ENCODE measurements around the gene ANKMY1. TPM values are rescaled to one million over a fixed set of nuclear protein-coding genes. Genes with fewer than 3 reads are reported as not detected.
A peak's percentile ranks its signal among the peaks of the same experiment; 100 is the strongest.

The ANKMY1 gene
- total and polyA plus RNA-seq, 2 experiments from 2014 or later: 9.2 to 11.1 TPM

DNA sequence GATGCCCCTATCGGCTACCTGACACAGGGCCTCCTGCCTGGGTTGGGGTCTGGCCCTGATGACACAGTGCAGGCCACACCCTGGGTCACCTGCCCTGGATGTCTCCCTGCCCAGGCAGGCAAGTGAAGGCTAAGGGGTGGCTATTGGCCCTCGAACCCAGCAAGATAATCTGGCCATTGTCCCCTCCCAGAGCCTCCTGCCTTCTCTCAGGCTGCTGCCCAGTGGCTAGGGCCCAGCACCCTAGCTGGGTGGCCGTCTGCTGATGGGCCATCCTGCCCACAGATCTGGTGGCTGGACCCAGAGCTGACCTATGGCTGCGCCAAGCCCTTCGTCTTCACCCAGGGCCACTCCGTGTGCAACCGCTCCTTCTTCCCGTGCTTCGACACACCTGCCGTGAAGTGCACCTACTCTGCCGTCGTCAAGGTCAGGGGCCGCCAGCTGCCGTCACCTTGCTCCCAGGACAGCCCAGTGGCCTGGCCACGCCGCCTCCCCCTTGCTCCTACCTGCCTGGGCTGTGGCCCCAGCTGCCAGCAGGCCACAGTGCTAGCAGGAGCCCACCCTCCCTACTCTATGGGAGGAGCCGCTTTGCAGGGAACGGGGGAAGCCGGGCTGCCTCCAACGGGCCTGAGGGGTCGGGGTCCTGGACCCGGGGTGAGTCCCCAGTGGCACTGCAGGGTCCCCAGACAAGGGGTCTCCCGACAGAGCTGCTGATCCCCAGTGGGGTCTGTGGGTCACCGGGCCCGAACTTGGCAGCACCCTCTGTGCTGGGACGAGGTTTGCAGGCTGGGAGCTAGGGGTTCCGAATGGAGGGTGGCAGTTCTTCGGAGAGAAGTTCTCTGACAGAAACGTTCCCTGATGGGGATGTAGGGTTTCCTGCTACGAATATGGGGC lies 14.6 kb upstream of the ANKMY1 start:
- Histone ChIP-seq H3K27me3 (no peaks in the 10 kb centered on the region), H2AFZ (no peak overlapping the region), H3K9me2 (replicated peaks; ENCODE audit: insufficient read depth) (no peaks in the 10 kb centered on the region), H4K20me1 (ENCODE audit: insufficient read depth, poor library complexity, severe bottlenecking) (peaks cover 13% of the 10 kb centered on the region), H3K36me3 (replicated peaks; ENCODE audit: insufficient read depth, low read depth) (no peaks in the 10 kb centered on the region), H3K9me3 (ENCODE audit: low read depth) (no peaks in the 10 kb centered on the region), H3K4me1 (ENCODE audit: insufficient read depth) (peaks cover 6% of the 10 kb centered on the region), H3K4me2 (no peak overlapping the region), H3K4me3 (no peak overlapping the region), H3K79me2 (peaks cover 21% of the 10 kb centered on the region), H3K27ac (no peak overlapping the region)
- DNase-seq (ENCODE audit: low spot score): no peak
- TF ChIP-seq EZH2phosphoT487 (IDR thresholded peaks at IDR 0.05; ENCODE audit: low read depth, severe bottlenecking, unreplicated experiment): no peak
- TF ChIP-seq EZH2 (IDR thresholded peaks at IDR 0.05; ENCODE audit: borderline replicate concordance): no peak
- TF ChIP-seq, protein P1, sequence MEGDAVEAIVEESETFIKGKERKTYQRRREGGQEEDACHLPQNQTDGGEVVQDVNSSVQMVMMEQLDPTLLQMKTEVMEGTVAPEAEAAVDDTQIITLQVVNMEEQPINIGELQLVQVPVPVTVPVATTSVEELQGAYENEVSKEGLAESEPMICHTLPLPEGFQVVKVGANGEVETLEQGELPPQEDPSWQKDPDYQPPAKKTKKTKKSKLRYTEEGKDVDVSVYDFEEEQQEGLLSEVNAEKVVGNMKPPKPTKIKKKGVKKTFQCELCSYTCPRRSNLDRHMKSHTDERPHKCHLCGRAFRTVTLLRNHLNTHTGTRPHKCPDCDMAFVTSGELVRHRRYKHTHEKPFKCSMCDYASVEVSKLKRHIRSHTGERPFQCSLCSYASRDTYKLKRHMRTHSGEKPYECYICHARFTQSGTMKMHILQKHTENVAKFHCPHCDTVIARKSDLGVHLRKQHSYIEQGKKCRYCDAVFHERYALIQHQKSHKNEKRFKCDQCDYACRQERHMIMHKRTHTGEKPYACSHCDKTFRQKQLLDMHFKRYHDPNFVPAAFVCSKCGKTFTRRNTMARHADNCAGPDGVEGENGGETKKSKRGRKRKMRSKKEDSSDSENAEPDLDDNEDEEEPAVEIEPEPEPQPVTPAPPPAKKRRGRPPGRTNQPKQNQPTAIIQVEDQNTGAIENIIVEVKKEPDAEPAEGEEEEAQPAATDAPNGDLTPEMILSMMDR (IDR thresholded peaks at IDR 0.05; ENCODE audit: poor library complexity): no peak
- WGBS (ENCODE audit: low lambda C conversion rate, missing lambda C conversion rate): 91% methylated on average over 30 of the region's 30 CpGs

DNA sequence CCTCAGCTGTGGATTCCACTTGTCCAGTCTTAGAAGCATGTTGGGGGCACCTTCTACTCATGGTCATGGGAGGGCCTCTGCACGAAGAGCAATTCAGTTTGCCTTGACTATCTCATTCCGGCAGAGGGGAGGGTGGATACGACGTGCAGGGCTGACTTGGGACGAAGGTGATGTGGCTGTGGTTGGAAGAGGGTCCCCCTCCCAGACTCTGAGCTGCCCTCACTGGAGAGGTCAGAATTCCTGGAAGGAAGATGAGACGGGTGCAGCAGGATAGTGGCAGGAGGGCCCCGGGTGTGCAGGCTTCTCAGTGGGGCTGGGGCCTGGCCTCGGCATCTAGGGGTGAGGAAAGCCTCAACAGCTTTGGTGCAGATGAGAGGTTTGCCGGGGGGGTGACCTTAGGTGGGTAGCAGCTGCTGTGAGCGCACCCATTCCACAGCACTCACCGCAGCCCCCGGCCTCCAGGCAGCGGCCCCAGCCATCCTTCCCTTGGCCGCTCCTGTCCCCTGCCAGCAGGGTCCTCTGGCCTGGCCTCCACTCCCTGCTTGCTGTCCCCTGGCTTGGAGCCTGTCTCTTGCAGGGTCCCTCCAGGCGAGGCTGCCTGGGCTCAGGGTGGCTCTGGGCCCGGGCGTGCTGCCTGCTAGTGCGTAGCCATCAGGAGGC lies 13.7 kb upstream of the ANKMY1 start:
- Histone ChIP-seq H3K9me3 (ENCODE audit: low read depth) (no peaks in the 10 kb centered on the region), H4K20me1 (ENCODE audit: insufficient read depth, poor library complexity, severe bottlenecking) (peaks cover 13% of the 10 kb centered on the region), H3K36me3 (replicated peaks; ENCODE audit: insufficient read depth, low read depth) (no peaks in the 10 kb centered on the region), H3K4me3 (no peak overlapping the region), H2AFZ (no peak overlapping the region), H3K4me1 (ENCODE audit: insufficient read depth) (peaks cover 15% of the 10 kb centered on the region), H3K27me3 (no peaks in the 10 kb centered on the region), H3K4me2 (no peak overlapping the region), H3K27ac (no peak overlapping the region), H3K9me2 (replicated peaks; ENCODE audit: insufficient read depth) (no peaks in the 10 kb centered on the region), H3K79me2 (peaks cover 27% of the 10 kb centered on the region)
- WGBS (ENCODE audit: low lambda C conversion rate, missing lambda C conversion rate): 95% methylated on average over 18 of the region's 18 CpGs
- TF ChIP-seq EZH2 (IDR thresholded peaks at IDR 0.05; ENCODE audit: borderline replicate concordance): no peak
- no peak for TF ChIP-seq EZH2phosphoT487 (IDR thresholded peaks at IDR 0.05; ENCODE audit: low read depth, severe bottlenecking, unreplicated experiment)
- TF ChIP-seq, protein P1 (IDR thresholded peaks at IDR 0.05; ENCODE audit: poor library complexity): no peak
- no peak for DNase-seq (ENCODE audit: low spot score)

DNA sequence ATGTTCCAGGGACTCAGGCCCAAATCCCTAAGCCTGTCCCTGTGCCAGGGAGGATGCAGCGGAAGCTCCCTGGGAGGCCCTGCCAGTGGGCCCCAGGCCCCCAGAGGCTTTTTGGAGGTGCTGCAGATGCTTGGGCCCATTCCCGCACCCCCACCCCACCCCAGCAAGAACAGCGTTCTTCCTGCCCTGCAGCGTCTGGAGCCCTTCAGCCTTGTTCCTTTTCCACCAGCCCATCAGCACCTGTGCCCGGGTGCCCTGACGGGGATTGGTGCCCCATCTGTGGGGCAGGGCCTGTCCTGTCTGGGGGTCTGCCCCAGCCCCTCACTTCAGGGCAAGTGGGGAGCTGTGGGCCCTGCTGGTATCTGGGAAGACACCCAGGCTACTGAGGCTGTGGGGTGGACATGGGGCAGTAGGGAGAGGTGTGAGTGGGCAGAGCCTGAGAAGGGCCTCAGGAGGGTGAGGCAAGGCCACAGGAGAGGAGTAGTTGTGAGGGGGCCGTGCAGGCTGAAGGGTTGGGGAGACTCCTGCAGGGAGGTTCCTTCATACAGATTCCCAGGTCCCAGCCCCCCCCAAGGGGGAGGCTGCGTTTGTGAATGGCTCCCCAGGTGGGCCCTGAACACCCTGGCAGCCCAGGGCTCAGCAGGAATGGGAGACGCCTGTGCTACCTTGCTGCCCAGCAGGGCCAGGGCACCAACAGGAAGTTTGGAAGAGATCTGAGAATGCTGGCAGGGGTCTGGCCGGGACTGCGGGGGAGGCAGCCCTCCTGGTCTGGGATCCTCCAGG lies 12.9 kb upstream of the ANKMY1 start:
- TF ChIP-seq, protein P1 (IDR thresholded peaks at IDR 0.05; ENCODE audit: poor library complexity): no peak
- TF ChIP-seq EZH2phosphoT487 (IDR thresholded peaks at IDR 0.05; ENCODE audit: low read depth, severe bottlenecking, unreplicated experiment): no peak
- no peak for TF ChIP-seq EZH2 (IDR thresholded peaks at IDR 0.05; ENCODE audit: borderline replicate concordance)
- Histone ChIP-seq H2AFZ (no peak overlapping the region), H3K27me3 (no peaks in the 10 kb centered on the region), H3K4me3 (no peak overlapping the region), H4K20me1 (ENCODE audit: insufficient read depth, poor library complexity, severe bottlenecking) (peaks cover 13% of the 10 kb centered on the region), H3K9me3 (ENCODE audit: low read depth) (no peaks in the 10 kb centered on the region), H3K9me2 (replicated peaks; ENCODE audit: insufficient read depth) (no peaks in the 10 kb centered on the region), H3K4me1 (ENCODE audit: insufficient read depth) (peaks cover 20% of the 10 kb centered on the region), H3K4me2 (peak overlapping the region; percentile 96), H3K79me2 (peaks cover 27% of the 10 kb centered on the region), H3K27ac (no peak overlapping the region), H3K36me3 (replicated peaks; ENCODE audit: insufficient read depth, low read depth) (no peaks in the 10 kb centered on the region)
- DNase-seq (ENCODE audit: low spot score): no peak
- WGBS (ENCODE audit: low lambda C conversion rate, missing lambda C conversion rate): 92% methylated on average over 11 of the region's 11 CpGs

All from hepatocyte (in vitro differentiated cells).